WTC11 (cell line): Measurements from ENCODE around the gene FBF1.

Experiments
- ZNF423 ChIP-seq: fragments of 250-450 bp; sonication (Bioruptor Pico); IDR thresholded peaks from 2 replicates; pipeline ENCODE4 v2.1.2; 2022; ENCODE audit warnings: mild to moderate bottlenecking, moderate library complexity
- TF ChIP-seq, protein P1 (sequence below): fragments of 200-600 bp; IDR thresholded peaks from 2 replicates; pipeline ENCODE4 v1.8.0; 2022; ENCODE audit warnings: antibody characterized with exemption
- TF ChIP-seq, protein P2 (sequence below): fragments of 250-450 bp; sonication (Bioruptor Pico); IDR thresholded peaks from 2 replicates; pipeline ENCODE4 v2.1.2; 2022; ENCODE audit warnings: mild to moderate bottlenecking, moderate library complexity
- TF ChIP-seq, protein P3 (sequence below): sonication (generic); formaldehyde crosslinking; conservative IDR thresholded peaks from 2 replicates; pipeline ENCODE4 v1.8.1; 2022; ENCODE audit warnings: mild to moderate bottlenecking, missing genetic modification reagents
- TF ChIP-seq, protein P4 (sequence below): sonication (generic); formaldehyde crosslinking; IDR thresholded peaks from 2 replicates; pipeline ENCODE4 v1.8.1; 2023; ENCODE audit warnings: mild to moderate bottlenecking, missing genetic modification reagents, moderate library complexity
- TF ChIP-seq, protein P5 (sequence below): sonication (generic); formaldehyde crosslinking; IDR thresholded peaks from 2 replicates; pipeline ENCODE4 v1.8.1; 2022; ENCODE audit warnings: missing genetic modification reagents, borderline replicate concordance

DNA sequence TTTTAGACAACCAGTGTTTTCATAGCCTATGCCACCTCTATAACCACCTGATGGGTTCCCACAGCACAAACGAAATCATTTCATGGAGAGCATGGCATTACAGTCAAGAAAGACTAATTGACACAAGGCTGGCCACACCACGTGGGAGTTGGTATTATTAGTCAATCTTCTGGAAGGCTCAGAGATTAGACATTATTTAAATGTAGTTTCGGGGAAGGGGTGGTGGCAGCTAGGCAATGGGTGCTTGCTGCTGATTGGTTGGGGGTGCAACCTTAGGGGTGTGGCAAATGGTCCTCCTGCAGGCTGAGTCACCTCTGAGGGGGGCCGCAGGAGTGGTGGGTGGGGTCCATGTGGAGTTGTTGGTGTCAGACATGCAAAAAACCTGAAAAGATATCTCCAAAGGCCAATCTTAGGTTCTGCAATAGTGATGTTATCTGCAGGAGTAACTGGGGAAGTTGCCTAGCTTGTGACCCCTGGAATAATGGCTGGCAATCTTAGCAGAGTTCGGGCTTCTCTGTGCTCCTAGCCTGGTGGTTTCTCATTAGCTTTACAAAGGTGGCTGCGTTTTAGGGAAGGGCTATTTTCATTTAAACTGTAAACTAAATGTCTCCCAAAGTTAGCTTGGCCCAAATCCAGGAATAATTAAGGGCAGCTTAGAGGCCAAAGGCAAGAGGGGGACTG, 42.8 kb upstream of the FBF1 start:
- TF ChIP-seq, protein P1, sequence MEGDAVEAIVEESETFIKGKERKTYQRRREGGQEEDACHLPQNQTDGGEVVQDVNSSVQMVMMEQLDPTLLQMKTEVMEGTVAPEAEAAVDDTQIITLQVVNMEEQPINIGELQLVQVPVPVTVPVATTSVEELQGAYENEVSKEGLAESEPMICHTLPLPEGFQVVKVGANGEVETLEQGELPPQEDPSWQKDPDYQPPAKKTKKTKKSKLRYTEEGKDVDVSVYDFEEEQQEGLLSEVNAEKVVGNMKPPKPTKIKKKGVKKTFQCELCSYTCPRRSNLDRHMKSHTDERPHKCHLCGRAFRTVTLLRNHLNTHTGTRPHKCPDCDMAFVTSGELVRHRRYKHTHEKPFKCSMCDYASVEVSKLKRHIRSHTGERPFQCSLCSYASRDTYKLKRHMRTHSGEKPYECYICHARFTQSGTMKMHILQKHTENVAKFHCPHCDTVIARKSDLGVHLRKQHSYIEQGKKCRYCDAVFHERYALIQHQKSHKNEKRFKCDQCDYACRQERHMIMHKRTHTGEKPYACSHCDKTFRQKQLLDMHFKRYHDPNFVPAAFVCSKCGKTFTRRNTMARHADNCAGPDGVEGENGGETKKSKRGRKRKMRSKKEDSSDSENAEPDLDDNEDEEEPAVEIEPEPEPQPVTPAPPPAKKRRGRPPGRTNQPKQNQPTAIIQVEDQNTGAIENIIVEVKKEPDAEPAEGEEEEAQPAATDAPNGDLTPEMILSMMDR = no peak
- TF ChIP-seq, protein P2, sequence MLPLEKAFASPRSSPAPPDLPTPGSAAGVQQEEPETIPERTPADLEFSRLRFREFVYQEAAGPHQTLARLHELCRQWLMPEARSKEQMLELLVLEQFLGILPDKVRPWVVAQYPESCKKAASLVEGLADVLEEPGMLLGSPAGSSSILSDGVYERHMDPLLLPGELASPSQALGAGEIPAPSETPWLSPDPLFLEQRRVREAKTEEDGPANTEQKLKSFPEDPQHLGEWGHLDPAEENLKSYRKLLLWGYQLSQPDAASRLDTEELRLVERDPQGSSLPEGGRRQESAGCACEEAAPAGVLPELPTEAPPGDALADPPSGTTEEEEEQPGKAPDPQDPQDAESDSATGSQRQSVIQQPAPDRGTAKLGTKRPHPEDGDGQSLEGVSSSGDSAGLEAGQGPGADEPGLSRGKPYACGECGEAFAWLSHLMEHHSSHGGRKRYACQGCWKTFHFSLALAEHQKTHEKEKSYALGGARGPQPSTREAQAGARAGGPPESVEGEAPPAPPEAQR (CRISPR knock-in tag) = no peak
- TF ChIP-seq, protein P3, sequence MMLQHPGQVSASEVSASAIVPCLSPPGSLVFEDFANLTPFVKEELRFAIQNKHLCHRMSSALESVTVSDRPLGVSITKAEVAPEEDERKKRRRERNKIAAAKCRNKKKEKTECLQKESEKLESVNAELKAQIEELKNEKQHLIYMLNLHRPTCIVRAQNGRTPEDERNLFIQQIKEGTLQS (CRISPR knock-in tag) = no peak
- TF ChIP-seq, protein P4, sequence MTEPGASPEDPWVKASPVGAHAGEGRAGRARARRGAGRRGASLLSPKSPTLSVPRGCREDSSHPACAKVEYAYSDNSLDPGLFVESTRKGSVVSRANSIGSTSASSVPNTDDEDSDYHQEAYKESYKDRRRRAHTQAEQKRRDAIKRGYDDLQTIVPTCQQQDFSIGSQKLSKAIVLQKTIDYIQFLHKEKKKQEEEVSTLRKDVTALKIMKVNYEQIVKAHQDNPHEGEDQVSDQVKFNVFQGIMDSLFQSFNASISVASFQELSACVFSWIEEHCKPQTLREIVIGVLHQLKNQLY (CRISPR knock-in tag) = no peak
- TF ChIP-seq, protein P5, sequence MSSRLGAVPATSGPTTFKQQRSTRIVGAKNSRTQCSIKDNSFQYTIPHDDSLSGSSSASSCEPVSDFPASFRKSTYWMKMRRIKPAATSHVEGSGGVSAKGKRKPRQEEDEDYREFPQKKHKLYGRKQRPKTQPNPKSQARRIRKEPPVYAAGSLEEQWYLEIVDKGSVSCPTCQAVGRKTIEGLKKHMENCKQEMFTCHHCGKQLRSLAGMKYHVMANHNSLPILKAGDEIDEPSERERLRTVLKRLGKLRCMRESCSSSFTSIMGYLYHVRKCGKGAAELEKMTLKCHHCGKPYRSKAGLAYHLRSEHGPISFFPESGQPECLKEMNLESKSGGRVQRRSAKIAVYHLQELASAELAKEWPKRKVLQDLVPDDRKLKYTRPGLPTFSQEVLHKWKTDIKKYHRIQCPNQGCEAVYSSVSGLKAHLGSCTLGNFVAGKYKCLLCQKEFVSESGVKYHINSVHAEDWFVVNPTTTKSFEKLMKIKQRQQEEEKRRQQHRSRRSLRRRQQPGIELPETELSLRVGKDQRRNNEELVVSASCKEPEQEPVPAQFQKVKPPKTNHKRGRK (CRISPR knock-in tag) = no peak
- TF ChIP-seq ZNF423 = no peak
